Activated CD8-positive, alpha-beta memory T cell treated with anti-CD3 and anti-CD28 coated beads for 36 hours (primary cell): Measurements from ENCODE around the gene RIN3. TPM values are rescaled to one million over a fixed set of nuclear protein-coding genes. Genes with fewer than 3 reads are reported as not detected.

ENCODE experiments used
- CTCF ChIA-PET: fragments of 350-600 bp; sonication (Branson Sonifier 250); formaldehyde crosslinking; loops from one replicate; lab custom pipeline; 2021; ENCODE audit warnings: antibody characterized with exemption; lab: Charles Lee
- POLR2A ChIA-PET: fragments of 350-600 bp; sonication (Branson Sonifier 250); formaldehyde crosslinking; loops from one replicate; lab custom pipeline; 2021; ENCODE audit warnings: antibody characterized with exemption; lab: Charles Lee
- total RNA-seq, 2 experiments: library from RNA; stranded (reverse); gene quantifications; one replicate each; pipeline ENCODE4 v1.2.3, GENCODE V29; 2021

Gene RIN3
- total RNA-seq, 2 experiments from 2014 or later: 61.1 to 62.2 TPM

DNA sequence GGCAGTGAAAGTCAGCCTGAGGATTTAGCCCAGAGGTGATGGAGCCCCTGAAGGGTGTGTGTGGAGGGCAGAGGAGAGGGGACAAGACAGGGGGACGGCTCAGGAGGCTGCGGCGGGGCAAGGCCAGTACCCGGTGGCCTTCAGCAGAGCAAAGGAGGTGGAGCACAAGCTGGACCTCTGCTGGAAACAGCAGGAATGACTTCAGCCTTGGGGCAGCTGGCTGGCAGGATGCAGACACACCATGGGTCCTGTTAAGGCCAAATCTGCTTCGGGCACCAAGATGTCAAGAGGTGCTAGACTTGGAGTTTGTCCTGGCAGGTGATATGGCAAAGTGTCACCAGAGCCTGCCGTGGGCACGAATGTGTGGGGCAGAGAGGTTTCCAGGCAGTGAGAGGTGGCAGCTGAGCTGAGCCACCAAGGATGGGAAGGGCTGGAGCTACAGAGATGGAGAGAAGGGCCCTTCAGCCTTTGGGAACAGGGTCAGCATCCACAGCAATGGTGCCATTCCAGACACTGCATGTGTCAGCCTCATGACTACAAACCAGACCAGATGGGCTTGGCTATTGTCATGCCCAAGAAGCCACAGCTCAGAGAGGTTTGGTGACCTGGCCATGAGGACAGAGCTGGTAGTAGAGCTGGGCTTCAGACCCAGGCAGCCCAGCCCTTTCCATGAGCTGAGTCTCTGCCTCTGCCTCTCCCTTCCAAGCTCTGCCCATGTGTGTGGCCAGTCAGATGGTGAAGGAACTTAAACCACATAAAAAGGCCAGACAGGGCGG, 142.9 kb downstream of the RIN3 start:
- CTCF ChIA-PET: no interaction called here

DNA sequence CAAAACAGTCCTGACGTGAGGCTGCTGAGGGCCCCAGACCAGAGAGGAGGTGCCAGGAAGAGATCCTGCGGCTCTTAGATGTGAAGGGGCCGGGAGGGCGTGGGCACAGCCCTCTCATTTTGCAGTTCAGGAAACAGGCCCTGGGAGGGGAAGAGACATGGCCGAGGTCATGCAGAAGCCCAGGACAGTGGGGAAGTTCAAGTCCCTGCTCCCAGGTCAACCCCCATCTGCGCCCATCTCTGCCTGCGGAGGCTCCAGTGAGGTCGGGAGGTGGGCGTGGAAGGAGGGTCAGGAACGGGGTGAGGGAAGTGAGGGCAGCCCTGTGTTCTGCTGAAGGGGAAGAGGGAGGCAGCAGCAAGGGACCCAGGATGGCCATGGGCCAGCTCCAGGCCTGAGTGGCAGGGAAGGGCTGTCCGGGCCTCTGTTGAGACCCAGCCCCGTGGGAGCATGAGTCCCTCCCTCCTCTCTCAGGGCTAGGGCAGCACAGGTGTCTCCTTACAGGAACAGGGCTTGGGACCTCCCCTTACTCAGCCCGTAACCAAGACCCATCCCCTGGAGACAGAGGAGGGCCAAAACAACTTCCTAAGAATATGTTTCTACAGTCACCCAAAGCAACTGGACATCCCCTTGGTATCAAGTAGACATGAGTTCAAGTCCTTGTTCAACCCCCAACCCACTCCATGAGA, 144.0 kb downstream of the RIN3 start:
- ChIA-PET POLR2A (no interaction called here), CTCF (no interaction called here)

More for the DNA sequence above, 142.9 kb downstream of the RIN3 start:
- POLR2A ChIA-PET: no interaction called here

DNA sequence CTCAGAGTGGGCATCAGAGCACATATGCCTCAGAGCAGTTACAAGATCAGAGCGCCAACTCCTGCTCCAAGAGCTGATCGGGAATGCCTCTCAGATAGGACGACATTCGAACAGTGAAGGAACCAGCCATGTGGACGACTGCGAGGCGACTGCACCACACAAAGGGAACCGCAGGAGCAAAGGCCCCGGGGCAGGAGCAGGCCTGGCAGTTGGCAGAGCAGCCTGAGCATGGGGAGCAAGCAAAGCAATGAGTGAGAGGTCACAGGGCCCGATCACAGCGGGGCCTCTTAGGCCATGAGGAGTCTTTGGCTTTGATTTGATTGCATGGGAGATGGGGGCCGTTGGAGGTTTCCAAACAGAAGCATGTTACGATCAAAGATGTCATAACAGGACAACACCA, 144.6 kb downstream of the RIN3 start:
- ChIA-PET POLR2A (interaction anchor here (0.6 kb wide), 1 partner anchor 85 kb away, joined by 9 read pairs; no protein-coding TSS in a partner anchor), CTCF (no interaction called here)

DNA sequence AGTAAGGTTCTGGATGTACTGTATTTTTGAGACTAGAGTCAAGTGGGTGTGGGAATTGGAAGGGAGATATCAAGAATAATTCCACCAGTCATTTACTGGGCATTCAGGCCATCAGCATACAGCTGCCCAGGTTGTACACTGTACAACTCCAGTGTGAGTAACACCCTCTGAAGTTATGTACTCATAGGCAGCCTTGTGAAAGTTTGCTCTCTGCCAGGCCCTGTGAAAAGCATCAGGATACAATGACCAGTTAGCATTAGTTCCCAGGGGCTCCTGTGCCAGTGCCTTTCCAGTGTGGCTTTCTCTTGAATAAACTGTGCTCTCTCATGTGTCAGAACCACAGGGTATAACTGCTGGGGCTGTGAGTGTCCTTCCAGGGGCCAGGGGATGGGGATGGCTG, 145.1 kb downstream of the RIN3 start:
- CTCF ChIA-PET: no interaction called here

DNA sequence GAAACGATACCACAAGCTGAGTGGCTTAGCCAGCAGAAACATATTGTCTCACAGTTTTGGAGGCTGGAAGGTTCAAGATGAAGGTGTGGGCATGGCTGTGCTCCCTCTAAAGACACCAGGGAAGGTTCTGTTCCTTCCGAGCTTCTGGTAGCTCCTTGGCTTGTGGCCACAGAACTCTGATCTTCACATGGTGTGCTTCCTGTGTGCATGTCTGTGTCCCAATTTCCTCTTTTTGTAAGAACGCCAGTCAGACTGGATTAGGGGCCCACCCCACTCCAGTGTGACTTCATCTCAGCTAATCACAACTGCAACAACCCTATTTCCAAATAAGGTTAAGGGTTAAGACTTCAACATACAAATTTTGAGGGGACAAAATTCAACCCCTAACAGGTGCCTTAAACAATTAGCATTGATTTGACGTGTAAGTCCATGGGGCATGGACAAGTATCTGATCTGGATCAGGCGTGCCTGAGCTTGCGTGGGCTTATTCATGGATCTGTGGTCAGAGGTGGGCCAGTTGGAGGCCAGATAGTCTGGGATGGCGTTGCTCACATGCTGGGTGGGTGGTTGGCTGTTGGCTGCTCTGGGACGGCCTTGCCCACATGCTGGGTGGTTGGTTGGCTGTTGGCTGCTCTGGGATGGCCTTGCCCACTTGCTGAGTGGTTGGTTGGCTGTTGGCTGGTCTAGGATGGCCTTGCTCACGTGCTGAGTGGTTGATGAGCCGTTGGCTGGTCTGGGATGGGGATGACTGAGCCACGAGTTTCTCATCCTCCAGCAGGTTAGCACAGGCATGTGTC, 146.4 kb downstream of the RIN3 start:
- ChIA-PET CTCF (no interaction called here), POLR2A (no interaction called here)

More for the DNA sequence above, 145.1 kb downstream of the RIN3 start:
- POLR2A ChIA-PET: interaction anchor here (0.6 kb wide), 1 partner anchor 86 kb away, joined by 9 read pairs; no protein-coding TSS in a partner anchor

DNA sequence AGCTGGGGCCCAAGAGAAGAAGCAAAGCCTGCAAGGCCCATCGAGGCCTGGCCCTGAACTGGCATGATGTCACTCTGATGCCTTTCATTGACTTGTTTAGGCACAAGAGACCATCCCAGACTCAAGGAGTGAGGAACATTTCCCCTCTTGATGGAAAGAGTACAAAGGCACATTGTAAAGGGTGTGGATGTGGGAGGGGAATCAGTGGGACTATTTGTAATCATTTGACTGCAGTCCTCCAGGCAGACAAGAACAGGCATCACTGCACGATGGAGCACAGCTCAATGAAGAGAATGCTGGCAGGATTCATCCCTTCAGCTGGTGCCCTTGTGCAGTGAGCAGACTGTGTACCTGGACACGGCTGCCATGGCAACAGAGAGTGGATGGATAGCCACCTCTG, 147.0 kb downstream of the RIN3 start:
- CTCF ChIA-PET: no interaction called here

DNA sequence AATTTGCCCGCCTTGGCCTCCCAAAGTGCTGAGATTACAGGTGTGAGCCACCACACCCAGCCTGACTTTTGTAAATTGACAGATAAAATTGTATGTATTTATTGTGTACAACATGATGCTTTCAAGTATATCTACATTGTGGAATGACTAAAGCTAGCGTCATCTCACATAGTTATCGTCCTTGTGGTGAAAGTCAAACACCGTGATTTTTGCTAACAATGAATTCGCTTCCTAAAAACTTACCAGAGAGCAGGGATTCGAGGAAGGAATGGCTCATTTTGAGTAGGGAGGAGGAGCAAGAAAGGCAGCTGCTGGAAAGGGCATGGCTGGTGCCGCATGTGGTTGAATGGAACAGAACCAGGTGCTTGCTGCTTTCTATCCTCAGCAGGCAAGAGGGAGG, 149.5 kb downstream of the RIN3 start:
- ChIA-PET POLR2A (no interaction called here), CTCF (interaction anchor here (1.3 kb wide), 1 partner anchor 19 kb away, joined by 4 read pairs; no protein-coding TSS in a partner anchor)

More for the DNA sequence above, 147.0 kb downstream of the RIN3 start:
- POLR2A ChIA-PET: no interaction called here

DNA sequence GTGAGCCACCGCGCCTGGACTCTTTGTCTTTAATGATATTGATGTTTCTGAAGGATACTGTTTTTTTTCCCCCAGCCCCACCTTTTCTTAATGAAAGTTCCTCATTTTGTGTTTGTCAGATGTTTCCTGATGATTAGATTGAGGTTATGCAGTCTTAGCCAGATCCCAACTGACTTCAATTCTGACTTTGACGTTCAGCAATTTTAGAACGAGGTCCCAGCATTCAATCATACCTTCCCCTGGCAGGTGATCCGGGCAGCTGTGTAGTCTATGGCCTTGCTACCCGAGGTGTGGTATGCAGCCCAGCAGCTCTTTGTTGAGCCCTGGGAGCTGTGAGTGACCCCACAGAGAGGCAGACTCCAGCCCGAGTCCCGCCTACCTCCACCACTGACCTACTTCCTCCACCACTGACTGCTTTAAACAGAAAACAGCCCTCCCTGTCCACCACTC, 152.1 kb downstream of the RIN3 start:
- CTCF ChIA-PET: no interaction called here

DNA sequence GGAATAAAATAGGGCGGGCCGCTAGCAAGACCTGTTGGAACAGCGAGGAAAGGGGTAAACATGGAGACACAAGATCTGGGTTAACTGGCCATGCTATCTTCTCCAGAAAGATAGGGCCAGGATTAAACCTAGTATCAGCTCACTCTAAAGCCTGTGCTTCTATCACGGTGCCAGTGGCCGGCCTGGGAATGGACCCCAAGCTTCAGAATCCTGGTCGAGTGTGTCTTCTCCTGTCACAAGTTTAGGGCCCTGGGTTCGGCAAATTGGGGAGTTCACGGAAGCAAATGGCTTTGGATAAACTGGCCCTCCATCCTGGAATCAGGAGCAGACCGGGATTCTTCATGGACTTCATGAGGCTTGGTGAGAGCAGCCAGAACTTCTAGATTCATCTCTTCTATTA, 152.7 kb downstream of the RIN3 start:
- POLR2A ChIA-PET: no interaction called here
- CTCF ChIA-PET: interaction anchor here (1.2 kb wide), 1 partner anchor 14 kb away, joined by 4 read pairs; no protein-coding TSS in a partner anchor

More for the DNA sequence above, 152.1 kb downstream of the RIN3 start:
- POLR2A ChIA-PET: no interaction called here

DNA sequence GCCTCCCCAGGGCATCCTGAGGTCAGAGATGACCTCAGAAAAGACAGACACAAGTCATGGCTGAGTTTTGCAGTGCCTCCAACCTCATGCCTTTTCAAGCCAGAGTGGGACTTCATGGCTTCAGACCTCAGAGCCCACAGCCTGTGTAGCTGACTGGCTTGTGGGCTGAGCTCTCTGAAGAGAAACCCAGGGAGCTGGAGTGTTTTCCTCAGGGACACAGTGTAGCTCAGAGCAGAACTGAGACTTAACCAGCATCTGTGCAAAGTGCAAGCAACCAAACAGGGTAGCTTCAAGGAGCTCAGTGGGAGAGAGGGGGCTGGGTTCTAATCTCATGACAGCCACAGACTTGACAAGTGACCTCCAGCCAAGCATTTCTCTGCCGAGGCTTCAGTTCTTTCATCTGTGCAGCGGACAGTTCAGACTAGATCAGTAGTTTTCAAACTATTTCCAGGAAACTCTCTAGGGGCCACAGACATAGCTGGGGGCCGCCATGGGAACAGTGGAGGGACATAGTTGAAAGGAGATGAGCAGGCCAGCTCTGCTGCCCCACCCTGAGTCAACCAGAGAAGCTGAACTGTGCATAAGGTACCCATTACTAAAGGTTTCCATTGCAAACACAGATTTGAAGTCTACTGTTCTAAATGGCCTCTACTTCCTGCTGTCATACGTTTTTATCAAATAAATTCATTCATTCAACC, 154.8 kb downstream of the RIN3 start:
- CTCF ChIA-PET: no interaction called here
- POLR2A ChIA-PET: interaction anchor here (0.9 kb wide), 1 partner anchor 17 kb away, joined by 4 read pairs; no protein-coding TSS in a partner anchor

DNA sequence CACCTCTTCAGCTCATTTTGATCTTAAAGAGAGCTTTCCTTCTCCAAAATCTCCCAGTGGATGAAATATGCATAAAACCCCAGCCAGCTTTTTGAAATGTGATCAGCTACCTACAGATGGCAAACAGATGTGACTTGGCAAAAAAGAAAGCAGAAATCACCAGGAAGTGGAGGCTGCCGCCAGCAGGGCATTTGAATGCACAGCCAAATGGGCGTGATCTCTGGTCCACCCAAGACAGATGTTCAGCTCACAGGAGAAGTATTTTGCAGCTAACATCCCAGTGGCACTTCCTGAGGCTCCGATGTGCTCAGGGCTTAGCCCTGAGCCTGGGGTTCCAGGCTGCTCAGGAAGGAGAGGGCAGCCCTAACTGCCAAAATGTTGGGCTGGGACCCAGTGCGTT, 156.6 kb downstream of the RIN3 start:
- CTCF ChIA-PET: interaction anchor here (1.0 to 1.6 kb wide), 2 partner anchors 11 to 17 kb away, joined by 5 read pairs; no protein-coding TSS in a partner anchor
- POLR2A ChIA-PET: interaction anchor here (0.7 to 1.0 kb wide), 2 partner anchors 17 to 329 kb away, joined by 3 to 4 read pairs; no protein-coding TSS in a partner anchor

DNA sequence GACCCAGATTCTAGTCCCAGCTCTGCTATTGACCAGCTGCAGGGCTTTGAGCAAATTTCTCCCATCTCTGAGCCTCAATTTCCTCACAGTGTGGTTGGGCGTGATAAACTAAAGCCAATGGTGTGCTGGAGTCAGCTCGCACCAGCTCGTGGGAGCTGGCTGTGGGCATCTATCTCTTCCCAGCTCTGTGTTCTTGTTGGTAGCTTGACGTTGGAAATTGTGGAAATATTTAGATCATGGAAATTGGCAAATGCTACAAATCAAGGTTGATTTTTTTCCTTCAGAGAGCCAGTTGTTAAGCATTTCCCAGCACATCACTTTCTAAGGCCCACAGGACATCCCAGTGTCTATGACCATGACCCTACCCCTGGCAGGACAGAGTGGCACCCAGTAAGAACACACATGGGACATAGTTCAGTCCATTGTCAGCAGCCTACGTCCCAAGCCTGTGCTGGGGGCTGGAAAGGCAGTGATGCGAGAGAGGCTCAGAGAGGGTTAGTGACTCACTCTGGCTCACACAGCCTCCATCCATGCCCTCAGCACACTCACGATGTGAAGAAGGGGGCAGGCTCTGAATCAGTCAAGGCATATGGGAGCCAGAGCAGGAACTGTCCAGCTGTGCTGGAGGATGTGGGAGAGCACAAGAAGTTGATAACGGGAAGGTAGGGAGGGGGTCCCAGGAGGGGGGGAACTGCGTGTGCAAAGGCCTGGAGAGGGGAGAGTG, 157.2 kb downstream of the RIN3 start:
- ChIA-PET POLR2A (interaction anchor here (0.7 to 1.0 kb wide), 2 partner anchors 18 to 329 kb away, joined by 3 to 4 read pairs; no protein-coding TSS in a partner anchor), CTCF (interaction anchor here (0.9 to 1.6 kb wide), 2 partner anchors 11 to 23 kb away, joined by 3 to 5 read pairs; no protein-coding TSS in a partner anchor)

DNA sequence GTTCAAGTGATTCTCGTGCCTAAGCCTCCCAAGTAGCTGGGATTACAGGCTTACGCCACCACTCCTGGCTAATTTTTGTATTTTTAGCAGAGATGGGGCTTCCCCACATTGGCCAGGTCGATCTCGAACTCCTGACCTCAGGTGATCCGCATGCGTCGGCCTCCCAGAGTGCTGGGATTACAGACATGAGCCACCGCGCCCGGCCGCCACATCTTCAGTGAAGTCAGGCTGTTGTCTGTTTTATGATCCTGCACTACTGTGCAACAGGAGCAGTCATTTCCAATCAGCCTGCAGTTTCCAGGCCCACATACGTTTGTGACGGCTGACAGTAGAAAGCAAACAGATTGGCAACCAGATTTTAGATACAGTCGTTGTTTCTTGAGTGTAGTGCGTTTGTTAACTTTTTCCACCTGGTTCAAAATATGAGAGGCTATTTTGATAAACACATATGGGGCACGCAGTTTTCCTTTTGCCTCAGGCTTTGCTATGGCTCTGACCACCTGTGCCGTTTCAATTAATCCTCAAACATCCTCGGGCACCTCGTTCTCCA, 160.1 kb downstream of the RIN3 start:
- ChIA-PET CTCF (interaction anchor here (0.7 to 1.1 kb wide), 2 partner anchors 21 to 60 kb away, joined by 3 to 5 read pairs; no protein-coding TSS in a partner anchor), POLR2A (no interaction called here)

DNA sequence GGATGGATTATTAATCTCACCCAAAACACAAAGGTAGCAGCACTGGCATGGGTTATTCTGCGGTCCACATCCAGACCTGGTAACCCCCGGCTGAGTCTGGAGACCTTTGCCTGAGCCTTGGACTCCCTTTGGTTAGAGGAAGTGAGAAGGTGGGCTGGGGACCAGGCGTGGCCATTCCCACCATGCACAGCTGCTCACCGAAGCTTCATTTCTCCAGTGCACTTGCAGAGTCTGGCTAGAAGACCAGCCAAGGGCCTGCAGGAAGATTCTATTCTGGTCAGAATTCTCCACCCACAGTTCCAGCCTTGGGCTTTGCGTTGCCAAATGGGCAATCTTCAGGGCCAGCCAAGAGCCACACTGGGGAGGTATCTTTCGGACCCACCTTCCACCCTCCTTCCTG, 161.8 kb downstream of the RIN3 start:
- ChIA-PET CTCF (no interaction called here), POLR2A (interaction anchor here (0.7 kb wide), 1 partner anchor 183 kb away, joined by 4 read pairs; no protein-coding TSS in a partner anchor)

DNA sequence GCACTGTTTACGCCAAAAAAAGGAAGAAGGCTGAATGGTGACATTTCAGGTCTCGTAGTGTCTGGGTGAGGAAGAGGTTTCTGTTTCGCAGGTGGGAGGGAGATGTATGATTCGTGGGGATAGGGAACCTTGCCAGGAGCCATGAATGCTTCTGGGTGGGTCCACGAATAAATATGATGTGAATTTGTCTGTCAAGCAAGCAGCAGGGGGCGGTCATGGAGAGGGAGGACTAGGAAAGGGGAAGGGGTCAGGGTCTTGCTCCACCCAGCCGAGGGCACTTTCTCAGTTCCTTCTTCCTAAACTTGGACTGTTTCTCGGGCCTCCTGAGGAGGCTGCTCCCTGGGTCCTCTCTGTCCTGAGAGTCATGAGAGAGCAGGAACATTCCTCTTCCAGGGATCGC, 162.4 kb downstream of the RIN3 start:
- CTCF ChIA-PET: interaction anchor here (1.0 to 1.5 kb wide), 3 partner anchors 22 to 75 kb away, joined by 3 to 4 read pairs (median 3); no protein-coding TSS in a partner anchor
- POLR2A ChIA-PET: no interaction called here

DNA sequence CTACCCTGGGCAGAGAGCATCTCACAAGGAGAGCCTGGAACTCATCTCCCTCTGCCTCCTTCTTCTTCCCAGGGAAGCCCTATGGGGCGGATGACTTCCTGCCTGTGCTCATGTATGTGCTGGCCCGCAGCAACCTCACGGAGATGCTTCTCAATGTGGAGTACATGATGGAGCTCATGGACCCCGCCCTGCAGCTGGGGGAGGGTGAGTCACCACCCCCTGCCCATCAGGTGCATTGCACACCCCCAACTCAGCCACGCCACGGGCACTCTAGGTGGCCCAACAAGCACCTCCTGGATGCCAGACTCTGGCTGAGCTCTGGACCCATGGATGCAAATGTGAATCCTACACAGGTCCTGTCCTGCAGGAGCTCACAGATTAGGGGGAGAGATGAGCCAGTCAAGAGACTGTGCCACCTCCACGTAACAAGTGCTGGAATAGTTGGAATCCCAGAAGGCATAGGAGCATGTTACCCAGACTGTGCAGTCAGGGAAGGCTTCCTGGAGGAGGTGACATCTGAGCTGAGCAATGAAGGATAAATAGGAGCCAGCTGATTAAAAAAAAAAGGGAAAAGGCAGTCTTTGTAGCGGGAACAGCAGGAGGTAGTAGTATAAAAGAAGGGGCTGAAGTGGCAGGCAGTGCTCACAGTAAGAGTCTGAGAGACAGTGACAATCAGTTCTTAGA, 163.0 kb downstream of the RIN3 start:
- ChIA-PET POLR2A (interaction anchor here (1.4 kb wide), 1 partner anchor 25 kb away, joined by 4 read pairs; no protein-coding TSS in a partner anchor), CTCF (interaction anchor here (1.0 to 1.5 kb wide), 7 partner anchors 12 to 74 kb away, joined by 3 to 5 read pairs (median 3); no protein-coding TSS in a partner anchor)
